ENCODE results near the gene SHC3.

Gene SHC3

DNA sequence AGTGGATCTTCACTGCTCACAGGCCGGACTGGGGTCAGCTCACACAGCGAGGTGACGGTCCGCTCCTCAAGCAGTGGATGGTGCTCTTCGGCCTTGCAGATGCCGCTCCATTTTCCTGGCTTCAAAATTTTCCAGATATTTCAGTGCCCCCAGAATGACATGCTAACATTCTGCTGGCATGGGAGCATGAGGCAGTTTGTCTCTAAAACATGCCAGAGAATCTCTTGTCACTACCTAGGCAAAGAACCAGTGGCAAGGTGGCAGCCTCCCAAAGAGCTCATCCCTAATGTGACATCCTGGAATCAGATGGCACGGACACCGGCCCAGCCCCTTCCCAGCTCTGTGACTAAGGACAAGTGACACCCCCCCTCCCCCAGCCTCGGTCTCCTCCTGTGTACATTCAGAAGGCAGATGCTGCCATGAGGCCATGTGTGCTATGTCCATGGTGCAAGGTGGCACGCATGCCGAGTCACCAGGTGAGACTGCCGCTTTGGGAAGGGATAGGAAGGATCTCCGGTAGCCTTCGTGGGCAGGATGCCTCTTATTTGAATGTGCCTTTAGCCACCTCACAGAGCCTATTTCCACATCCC is 184.7 kb downstream of the SHC3 start:
- DNase-seq (ENCODE audit: low read depth): no peak
- TF ChIP-seq, protein P1, sequence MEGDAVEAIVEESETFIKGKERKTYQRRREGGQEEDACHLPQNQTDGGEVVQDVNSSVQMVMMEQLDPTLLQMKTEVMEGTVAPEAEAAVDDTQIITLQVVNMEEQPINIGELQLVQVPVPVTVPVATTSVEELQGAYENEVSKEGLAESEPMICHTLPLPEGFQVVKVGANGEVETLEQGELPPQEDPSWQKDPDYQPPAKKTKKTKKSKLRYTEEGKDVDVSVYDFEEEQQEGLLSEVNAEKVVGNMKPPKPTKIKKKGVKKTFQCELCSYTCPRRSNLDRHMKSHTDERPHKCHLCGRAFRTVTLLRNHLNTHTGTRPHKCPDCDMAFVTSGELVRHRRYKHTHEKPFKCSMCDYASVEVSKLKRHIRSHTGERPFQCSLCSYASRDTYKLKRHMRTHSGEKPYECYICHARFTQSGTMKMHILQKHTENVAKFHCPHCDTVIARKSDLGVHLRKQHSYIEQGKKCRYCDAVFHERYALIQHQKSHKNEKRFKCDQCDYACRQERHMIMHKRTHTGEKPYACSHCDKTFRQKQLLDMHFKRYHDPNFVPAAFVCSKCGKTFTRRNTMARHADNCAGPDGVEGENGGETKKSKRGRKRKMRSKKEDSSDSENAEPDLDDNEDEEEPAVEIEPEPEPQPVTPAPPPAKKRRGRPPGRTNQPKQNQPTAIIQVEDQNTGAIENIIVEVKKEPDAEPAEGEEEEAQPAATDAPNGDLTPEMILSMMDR (IDR thresholded peaks at IDR 0.05; ENCODE audit: insufficient read depth, low read depth, low read length, missing control alignments): no peak
- no peak overlapping the region for H3K4me3 ChIP-seq (ENCODE audit: low read depth, low read length)

- H3K4me3 ChIP-seq (ENCODE audit: low read depth, low read length): no peak overlapping the region
- no peak for DNase-seq (ENCODE audit: low read depth)
- TF ChIP-seq, protein P1 (IDR thresholded peaks at IDR 0.05; ENCODE audit: insufficient read depth, low read depth, low read length, missing control alignments): no peak
Observed at GRCh38 chr9:88993327-88993726, 185.3 kb downstream of the SHC3 start.

DNA sequence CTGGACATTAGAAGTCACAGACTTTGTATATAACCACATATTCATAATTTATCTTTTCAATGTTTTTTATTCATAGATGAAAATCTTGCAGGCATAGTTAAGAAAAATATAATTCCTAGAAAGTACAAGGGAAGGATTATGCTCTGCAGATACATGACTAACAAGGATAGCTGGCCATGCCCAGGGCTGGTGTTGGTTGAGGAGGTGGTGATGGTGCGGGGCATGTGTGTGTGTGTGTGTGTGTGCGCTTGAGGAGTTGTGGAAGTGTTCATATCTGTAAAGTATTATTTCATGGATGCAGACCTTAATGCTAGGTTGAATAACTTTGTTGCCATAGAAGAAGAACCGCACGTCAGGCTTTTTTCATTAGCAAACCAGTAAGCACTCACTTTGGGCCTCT is 186.1 kb downstream of the SHC3 start:
- TF ChIP-seq, protein P1 (IDR thresholded peaks at IDR 0.05; ENCODE audit: insufficient read depth, low read depth, low read length, missing control alignments): no peak
- DNase-seq (ENCODE audit: low read depth): no peak
- H3K4me3 ChIP-seq (ENCODE audit: low read depth, low read length): no peak overlapping the region

- no peak within 1 kb of the TSS for H3K4me3 ChIP-seq (ENCODE audit: low read depth, low read length)
- TF ChIP-seq, protein P1 (IDR thresholded peaks at IDR 0.05; ENCODE audit: insufficient read depth, low read depth, low read length, missing control alignments): no peak
- DNase-seq (ENCODE audit: low read depth): no peak
Observed at GRCh38 chr9:88991066-88992034, 187.3 kb downstream of the SHC3 start, which contains the start of gene S1PR3. Gene S1PR3 (plus strand): TSS chr9:88991468. CDS start chr9:89001201, 9,733 bp downstream.

DNA sequence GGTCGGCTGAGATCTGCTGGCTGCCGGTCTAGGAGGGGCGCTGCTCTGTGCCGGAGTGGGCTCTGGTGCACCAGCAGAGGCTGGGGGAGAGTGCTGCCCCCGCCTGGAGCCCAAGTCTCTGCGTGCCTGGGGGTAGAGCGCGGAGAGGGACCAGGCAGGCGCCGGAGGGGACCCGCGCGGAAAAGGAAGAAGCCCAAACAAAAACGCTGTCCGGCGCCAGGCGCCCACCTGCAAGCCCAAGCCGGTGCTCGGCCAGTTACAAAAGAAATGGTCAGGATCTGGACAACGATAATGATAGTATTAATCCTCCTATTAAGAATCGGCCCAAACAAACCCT is 187.9 kb downstream of the SHC3 start:
- TF ChIP-seq, protein P1 (IDR thresholded peaks at IDR 0.05; ENCODE audit: insufficient read depth, low read depth, low read length, missing control alignments): no peak
- no peak for DNase-seq (ENCODE audit: low read depth)
- H3K4me3 ChIP-seq (ENCODE audit: low read depth, low read length): no peak overlapping the region

DNA sequence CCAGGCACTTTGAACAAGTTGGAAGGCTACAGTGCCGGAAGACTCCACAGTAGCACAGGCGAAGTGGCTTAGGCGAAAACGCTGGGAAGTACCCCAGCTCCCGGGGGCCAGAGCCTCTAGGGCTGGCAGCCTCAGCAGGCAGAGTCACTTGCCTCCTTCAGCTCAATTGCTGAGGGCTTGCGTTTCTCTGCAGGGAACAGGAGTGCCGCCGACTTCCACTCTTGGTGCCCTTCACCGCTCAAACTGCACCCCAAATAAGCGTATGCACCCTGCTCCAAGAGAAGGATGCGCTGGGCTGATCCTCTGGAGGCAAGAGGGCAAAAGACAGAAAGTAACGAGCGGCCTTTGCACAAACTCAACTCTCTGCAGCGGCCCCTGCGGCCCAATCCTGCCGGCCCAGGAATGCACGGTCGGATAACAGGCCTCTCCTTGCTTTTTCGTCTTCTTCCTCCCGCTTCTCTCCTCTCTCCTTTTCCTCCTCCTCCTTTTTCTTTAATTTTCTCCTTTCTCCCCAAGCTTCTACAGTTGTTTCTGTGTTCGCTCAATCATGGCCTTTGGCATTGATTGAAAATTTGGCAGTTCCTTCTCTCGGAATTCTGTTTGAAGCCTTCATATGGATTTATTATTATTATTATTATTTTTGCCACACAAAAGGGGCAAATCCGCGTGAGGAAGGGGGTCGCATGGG is 188.4 kb downstream of the SHC3 start:
- DNase-seq (ENCODE audit: low read depth): no peak
- H3K4me3 ChIP-seq (ENCODE audit: low read depth, low read length): no peak overlapping the region
- TF ChIP-seq, protein P1 (IDR thresholded peaks at IDR 0.05; ENCODE audit: insufficient read depth, low read depth, low read length, missing control alignments): no peak

Measured in GM12865 (cell line).